NT2/D1 (cell line): ENCODE measurements around the gene CEMIP.

Experiments
- YY1 ChIP-seq: IDR thresholded peaks from 2 replicates; pipeline ENCODE4 v1.6.1; 2011; ENCODE audit not compliant: insufficient read length, insufficient read depth
- ZNF274 ChIP-seq: IDR thresholded peaks from 2 replicates; pipeline ENCODE4 v1.6.1; 2011; ENCODE audit warnings: mild to moderate bottlenecking, low read depth, low read length

- TF ChIP-seq YY1 (no peak), ZNF274 (no peak)
Observed at GRCh38 chr15:80850941-80851451, 71.8 kb downstream of the CEMIP start.
